Chondrocyte (in vitro differentiated cells): ENCODE measurements around the gene ACSL1. TPM values are rescaled to one million over a fixed set of nuclear protein-coding genes. Genes with fewer than 3 reads are reported as not detected.

Experiments
- DNase-seq: peaks from one replicate; pipeline ENCODE4 v3.0.0; 2021; ENCODE audit warnings: mixed read lengths, low spot score
- H3K27ac Mint-ChIP-seq: one replicate; pipeline ENCODE4 v1.8.0; 2021; ENCODE audit warnings: mild to moderate bottlenecking, moderate library complexity, mixed read lengths; ENCODE audit not compliant: unreplicated experiment
- H3K27me3 Mint-ChIP-seq: 2 replicates; pipeline ENCODE4 v1.8.0; 2021; ENCODE audit warnings: low read depth, mixed read lengths
- H3K36me3 Mint-ChIP-seq: 2 replicates; pipeline ENCODE4 v1.8.0; 2021; ENCODE audit warnings: low read depth, mixed read lengths
- H3K4me1 Mint-ChIP-seq: 2 replicates; pipeline ENCODE4 v1.8.0; 2021; ENCODE audit warnings: low read depth, mild to moderate bottlenecking, mixed read lengths
- H3K4me3 Mint-ChIP-seq: one replicate; pipeline ENCODE4 v1.8.0; 2021; ENCODE audit warnings: mild to moderate bottlenecking, moderate library complexity, mixed read lengths; ENCODE audit not compliant: unreplicated experiment
- H3K9me3 Mint-ChIP-seq: 2 replicates; pipeline ENCODE4 v1.8.0; 2021; ENCODE audit warnings: low read depth, mixed read lengths
- CTCF ChIP-seq: fragments of 200-600 bp; sonication (generic); IDR thresholded peaks from 2 replicates; pipeline ENCODE4 v1.5.0; 2021; ENCODE audit warnings: antibody characterized with exemption, mild to moderate bottlenecking, moderate library complexity
- total RNA-seq: library from RNA; stranded (reverse); gene quantifications from 3 replicates; pipeline ENCODE4 v1.2.1, GENCODE V29; 2021

ACSL1 gene
- total RNA-seq, 1 donor from 2014 or later: 41.2 TPM

- Mint-ChIP-seq H3K4me3 (no peak overlapping the region), H3K4me1 (no peaks in the 10 kb centered on the region), H3K27me3 (no peaks in the 10 kb centered on the region), H3K27ac (no peak overlapping the region), H3K9me3 (no peaks in the 10 kb centered on the region), H3K36me3 (no peaks in the 10 kb centered on the region)
- no peak for TF ChIP-seq CTCF
- DNase-seq: no peak
These were observed 27.7 kb upstream of the ACSL1 start for GRCh38 chr4:184853436-184853835.

DNA sequence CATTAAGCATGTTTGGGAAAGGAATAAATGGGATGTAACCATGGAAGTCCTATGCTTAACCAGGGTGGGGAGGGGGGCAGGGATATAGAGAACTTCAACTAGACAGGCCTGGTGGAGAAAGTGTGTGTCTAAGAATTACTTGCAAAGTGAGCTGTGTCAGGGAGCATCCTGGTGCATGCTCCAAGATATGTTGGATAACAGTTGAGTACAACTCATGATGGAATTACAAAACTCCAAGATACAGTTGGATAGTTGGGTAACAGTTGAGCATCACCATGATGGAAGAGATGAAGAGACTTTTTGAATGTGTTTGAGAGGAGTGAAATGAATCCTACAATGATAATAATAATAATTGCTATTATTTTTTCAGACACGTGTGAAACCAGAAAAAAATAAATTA, 26.1 kb upstream of the ACSL1 start:
- Mint-ChIP-seq H3K9me3 (no peaks in the 10 kb centered on the region), H3K27ac (no peak overlapping the region), H3K4me1 (no peaks in the 10 kb centered on the region), H3K27me3 (no peaks in the 10 kb centered on the region), H3K4me3 (no peak overlapping the region), H3K36me3 (no peaks in the 10 kb centered on the region)
- TF ChIP-seq CTCF: no peak
- no peak for DNase-seq

DNA sequence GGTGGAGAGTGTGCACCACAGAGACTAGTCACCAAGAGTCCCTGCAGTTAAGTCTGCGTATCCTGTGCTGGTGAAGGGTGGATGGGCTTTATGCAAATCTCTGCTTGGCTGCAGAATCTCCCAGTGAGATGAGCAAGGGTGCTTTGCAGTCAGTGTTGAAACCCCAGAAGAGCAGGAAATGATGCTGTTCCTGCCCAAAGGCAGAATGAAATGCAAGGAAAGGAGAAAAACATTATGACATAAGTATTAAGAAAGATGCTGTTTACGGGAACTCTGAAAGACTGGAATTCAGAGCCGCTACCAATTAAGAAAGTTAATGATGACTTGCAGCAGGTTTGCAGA, 25.4 kb upstream of the ACSL1 start:
- H3K4me1 Mint-ChIP-seq: peaks cover 3% of the 10 kb centered on the region
- H3K4me3 Mint-ChIP-seq: no peak overlapping the region
- DNase-seq: no peak
- no peaks in the 10 kb centered on the region for H3K36me3 Mint-ChIP-seq
- no peaks in the 10 kb centered on the region for H3K27me3 Mint-ChIP-seq
- no peak for TF ChIP-seq CTCF
- H3K9me3 Mint-ChIP-seq: no peaks in the 10 kb centered on the region
- no peak overlapping the region for H3K27ac Mint-ChIP-seq

GRCh38 chr4:184850431-184851199, 24.8 kb upstream of the ACSL1 start:
- Mint-ChIP-seq H3K36me3 (no peaks in the 10 kb centered on the region), H3K4me3 (no peak overlapping the region), H3K27ac (no peak overlapping the region), H3K9me3 (no peaks in the 10 kb centered on the region), H3K27me3 (no peaks in the 10 kb centered on the region), H3K4me1 (peaks cover 9% of the 10 kb centered on the region)
- no peak for TF ChIP-seq CTCF
- no peak for DNase-seq

GRCh38 chr4:184850018-184850417, 24.2 kb upstream of the ACSL1 start:
- no peak for TF ChIP-seq CTCF
- H3K4me3 Mint-ChIP-seq: no peak overlapping the region
- no peak for DNase-seq
- no peak overlapping the region for H3K27ac Mint-ChIP-seq
- no peaks in the 10 kb centered on the region for H3K9me3 Mint-ChIP-seq
- no peaks in the 10 kb centered on the region for H3K27me3 Mint-ChIP-seq
- H3K4me1 Mint-ChIP-seq: peaks cover 15% of the 10 kb centered on the region
- H3K36me3 Mint-ChIP-seq: no peaks in the 10 kb centered on the region
